Astrocyte of the spinal cord (primary cell): ENCODE results near the gene GGACT.

Experiments used
- DNase-seq: peaks from one replicate; pipeline ENCODE4 v3.0.0; 2011; ENCODE audit warnings: low read depth, low spot score
- H3K4me3 ChIP-seq: 2 replicates; pipeline ENCODE4 v1.5.1; 2011; ENCODE audit warnings: low read depth, mild to moderate bottlenecking, low read length, moderate library complexity
- in situ Hi-C: cut with HindIII; loops from 2 replicates; pipeline ENCODE4 v1.10.0; 2017; ENCODE audit warnings: low sequenced_read_pairs
- TF ChIP-seq, protein P1 (sequence below): IDR thresholded peaks from 2 replicates; pipeline ENCODE4 v1.5.1; 2012; ENCODE audit warnings: low read depth, mild to moderate bottlenecking, low read length, inconsistent platforms

GGACT gene

DNA sequence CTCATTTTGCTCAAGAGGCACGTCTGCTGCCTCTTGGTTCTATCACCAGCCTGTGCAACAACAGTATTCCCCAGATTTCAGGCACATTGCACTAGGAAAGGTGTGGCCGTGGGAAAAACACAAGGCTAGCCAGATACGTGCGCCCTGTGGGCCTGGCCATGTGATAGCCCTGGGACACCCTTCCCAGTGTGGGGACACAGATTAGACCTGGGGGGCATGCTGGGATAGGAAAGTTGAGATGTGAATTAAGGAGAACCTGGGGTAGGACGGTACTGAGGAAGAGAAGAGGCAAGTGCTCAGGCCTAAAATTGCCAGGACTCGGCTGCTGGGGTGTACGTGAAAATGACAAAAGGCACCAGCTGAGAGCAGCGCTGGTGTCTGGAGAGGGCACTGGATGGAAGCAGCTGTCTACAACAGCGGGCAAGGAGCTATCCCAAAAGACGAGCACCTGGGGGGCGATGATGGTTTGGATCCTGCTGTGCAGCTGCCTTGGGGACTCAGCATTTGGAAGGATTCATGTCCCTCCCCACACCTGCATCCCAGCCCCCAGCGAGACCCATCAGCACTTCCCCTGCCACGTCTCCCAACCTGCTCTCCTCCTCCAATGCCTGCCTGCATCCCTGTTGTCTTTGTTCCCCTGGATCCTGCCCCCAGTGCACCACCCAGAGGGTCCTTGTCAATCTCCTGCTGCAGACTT, 54.3 kb downstream of the GGACT start:
- TF ChIP-seq, protein P1, sequence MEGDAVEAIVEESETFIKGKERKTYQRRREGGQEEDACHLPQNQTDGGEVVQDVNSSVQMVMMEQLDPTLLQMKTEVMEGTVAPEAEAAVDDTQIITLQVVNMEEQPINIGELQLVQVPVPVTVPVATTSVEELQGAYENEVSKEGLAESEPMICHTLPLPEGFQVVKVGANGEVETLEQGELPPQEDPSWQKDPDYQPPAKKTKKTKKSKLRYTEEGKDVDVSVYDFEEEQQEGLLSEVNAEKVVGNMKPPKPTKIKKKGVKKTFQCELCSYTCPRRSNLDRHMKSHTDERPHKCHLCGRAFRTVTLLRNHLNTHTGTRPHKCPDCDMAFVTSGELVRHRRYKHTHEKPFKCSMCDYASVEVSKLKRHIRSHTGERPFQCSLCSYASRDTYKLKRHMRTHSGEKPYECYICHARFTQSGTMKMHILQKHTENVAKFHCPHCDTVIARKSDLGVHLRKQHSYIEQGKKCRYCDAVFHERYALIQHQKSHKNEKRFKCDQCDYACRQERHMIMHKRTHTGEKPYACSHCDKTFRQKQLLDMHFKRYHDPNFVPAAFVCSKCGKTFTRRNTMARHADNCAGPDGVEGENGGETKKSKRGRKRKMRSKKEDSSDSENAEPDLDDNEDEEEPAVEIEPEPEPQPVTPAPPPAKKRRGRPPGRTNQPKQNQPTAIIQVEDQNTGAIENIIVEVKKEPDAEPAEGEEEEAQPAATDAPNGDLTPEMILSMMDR: no peak
- no peak for DNase-seq
- no peak overlapping the region for H3K4me3 ChIP-seq
- in situ Hi-C loops: no loop called here

DNA sequence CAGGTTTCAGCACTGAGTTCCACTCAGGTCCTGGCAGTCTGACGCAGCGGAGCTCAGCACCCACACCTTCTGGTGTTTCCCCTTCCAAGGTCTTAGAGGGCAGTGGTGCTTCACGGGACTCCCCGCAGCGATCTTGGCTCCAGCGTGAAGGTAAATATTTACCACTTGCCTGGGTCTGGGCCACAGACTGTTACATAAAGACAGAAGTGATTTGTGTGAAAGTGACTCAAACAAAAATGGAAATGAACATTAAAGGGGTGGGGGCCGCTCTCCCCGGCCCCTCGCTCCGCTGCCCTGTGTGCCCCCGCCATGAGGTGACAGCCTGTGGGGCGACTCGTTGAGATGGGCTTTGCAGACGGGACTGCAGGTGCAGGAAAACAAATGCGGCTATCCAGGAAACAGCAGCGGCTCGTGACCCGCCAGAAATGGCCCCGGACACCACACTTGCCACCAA, 55.0 kb downstream of the GGACT start:
- in situ Hi-C loops: no loop called here
- TF ChIP-seq, protein P1: no peak
- DNase-seq: no peak
- H3K4me3 ChIP-seq: no peak overlapping the region

DNA sequence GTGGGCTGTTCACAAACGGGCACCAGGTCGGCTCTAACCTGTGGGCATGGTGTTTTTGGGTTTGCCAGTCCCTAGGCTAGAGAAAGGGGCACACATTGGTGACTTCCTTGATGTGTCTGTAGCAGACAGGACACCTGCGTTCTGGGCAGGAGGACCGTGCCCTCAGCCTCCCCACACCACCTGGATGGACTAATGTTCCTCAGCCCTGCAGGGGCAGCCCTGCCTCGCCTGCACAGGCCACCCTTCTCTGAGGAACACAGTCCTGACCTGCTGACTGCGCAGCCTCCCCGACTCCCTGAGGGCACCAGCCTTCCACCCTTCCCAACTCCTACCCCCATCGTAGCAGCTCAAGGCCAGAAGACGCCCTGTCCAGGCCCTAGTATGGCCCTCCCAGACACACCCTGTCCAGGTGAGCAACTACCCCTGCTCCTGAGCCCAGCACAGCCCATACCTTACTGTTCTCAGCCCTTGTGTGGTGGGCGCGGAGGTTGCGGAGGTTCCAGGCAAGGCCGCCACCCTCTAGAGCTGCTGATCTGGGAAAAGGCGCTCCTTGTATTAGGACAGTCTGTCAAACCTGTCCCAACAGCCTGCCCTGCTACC, 55.7 kb downstream of the GGACT start:
- no peak for DNase-seq
- H3K4me3 ChIP-seq: no peak overlapping the region
- in situ Hi-C loops: no loop called here
- TF ChIP-seq, protein P1: no peak

DNA sequence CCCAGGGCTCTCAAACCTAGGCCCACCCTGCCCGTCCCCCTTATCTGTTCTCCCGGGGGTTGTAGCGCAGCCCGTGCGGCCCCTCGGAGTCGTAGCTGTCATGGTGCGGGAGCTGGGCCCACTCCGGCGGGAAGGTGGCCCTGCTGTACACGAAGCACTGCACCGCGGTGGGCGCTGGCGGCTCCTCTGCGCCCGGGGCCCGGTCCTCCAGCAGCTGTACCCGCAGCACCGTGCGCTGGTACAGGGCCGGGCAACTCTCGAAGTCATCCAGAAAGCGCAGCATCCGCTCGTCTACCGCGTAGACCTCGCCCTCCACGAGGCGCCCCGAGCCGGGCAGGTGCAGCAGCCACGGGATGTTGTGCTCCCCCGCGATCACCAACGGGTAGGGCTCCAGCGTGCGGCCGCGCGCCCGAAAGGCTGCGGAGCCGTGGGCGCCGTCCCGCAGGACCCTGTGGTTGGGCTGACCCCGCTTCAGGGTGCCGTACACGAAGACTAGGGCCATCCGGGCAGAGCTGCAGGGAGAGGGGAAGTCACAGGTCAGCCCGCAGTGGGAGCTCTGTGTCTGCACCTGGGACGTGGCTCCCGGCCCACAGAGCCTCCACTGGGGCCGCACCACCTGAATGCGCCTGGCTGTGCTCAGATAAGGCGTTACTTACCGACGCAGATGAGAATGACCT, 56.4 kb downstream of the GGACT start:
- in situ Hi-C loops: no loop called here
- TF ChIP-seq, protein P1: no peak
- no peak overlapping the region for H3K4me3 ChIP-seq
- no peak for DNase-seq

DNA sequence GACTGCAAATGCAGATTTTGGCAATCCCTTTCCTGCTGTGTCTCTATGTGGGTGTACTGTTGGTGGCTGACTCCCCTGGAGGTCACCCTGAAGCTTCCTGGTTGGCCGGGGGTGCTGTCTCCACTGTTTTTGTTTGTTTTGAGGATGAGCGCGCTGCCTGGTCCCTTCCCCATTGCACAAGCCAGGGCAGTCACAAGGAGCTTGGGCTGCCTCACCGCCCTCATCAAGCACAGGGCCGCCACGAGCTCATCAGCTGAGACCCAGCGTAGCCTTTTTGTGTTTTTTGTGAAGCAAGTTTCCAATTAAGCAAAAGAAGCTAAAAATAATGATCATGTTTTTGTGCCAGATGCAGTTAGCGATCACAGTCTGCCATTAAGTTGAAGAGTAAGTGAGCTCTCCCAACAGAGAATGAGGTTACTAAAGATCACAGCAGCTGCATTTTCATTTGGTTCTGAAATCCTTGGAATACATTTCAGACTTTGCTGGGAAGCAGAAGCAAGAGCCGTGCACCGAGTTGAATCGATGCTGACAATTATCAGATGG, 57.8 kb downstream of the GGACT start:
- TF ChIP-seq, protein P1: no peak
- in situ Hi-C loops: no loop called here
- no peak for DNase-seq
- H3K4me3 ChIP-seq: no peak overlapping the region

DNA sequence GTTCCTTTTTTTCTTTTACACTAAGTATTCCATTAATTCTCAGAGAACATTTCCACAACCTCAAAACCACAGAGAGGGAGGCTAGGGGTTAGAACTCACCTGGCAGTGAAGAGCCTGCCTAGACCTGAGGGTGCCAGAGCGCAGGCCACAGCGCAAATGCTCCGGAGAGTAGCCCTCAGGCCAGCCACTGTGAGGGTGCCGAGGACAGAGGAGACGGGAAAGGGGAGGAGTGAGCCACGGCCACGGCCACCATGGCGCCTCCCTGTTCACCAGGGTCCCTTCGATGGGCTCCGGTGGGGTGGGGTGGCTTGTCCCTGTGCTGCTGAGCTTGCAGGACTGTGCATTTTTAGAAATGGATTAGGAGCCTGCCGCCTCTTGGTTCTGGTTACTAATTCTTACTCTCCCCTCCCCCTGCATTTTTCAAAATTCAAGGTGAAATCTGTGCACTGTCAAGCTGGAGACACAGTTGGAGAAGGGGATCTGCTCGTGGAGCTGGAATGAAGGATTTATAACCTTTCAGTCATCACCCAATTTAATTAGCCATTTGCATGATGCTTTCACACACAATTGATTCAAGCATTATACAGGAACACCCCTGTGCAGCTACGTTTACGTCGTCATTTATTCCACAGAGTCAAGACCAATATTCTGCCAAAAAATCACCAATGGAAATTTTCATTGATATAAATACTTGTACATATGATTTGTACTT, 58.8 kb downstream of the GGACT start:
- TF ChIP-seq, protein P1: no peak
- in situ Hi-C loops: no loop called here
- H3K4me3 ChIP-seq: no peak overlapping the region
- no peak for DNase-seq
